ENCODE measurements around the gene GALNTL6. TPM values are rescaled to one million over a fixed set of nuclear protein-coding genes. Genes with fewer than 3 reads are reported as not detected.

GALNTL6 gene
- total and polyA plus RNA-seq, 9 of the 15 experiments (the other 6 are each of a cell fraction or from before 2014, with no cell fraction given) = 0.18 to 0.50 (median 0.29) TPM

DNA sequence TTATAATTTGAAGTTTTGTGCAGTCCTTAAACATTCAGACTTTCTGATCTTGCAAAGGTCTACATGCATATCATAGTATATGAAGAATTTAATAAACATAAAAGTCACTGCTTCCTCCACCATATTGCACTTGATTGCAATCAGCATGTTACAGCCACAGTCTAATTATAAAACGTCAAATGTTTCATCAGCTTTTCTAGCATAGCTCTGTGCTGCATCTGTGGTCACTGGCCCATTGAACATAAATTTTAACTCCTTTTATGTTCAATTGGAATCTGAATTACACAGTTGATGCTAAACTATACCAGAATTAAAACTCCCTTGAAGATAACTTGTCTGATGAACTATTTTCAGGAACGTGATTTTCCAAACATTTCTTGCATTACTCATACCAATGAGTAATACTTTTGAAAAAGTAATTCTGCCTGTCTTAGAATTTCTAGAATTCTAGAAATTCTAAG, 329.1 kb downstream of the GALNTL6 start:
- peak; percentile 72 for ATAC-seq
- CTCF ChIA-PET (ENCODE audit: low intra/inter-chr PET ratio) = no interaction called here
- no peak overlapping the region for H3K4me2 ChIP-seq (ENCODE audit: insufficient read depth, low read length)
- H3K4me1 ChIP-seq (replicated peaks in 1 of 2; ENCODE audit: control insufficient read depth in 2 of 2, insufficient read depth in 2 of 2, low read length in 2 of 2) = peaks cover 0 to 3% of the 10 kb centered on the region in 2 experiments; a peak in 2 of 5 replicates
- POLR2A ChIA-PET = no interaction called here
- in situ Hi-C loops (cut with MboI) (no loop called here), intact Hi-C loops (cut with micrococcal nuclease) (loop anchor here (5.0 kb wide), 2 partner anchors 45 to 90 kb away; no protein-coding TSS in a partner anchor)
- 4% methylated on average over 2 of the region's 2 CpGs for WGBS (ENCODE audit: insufficient coverage, low coverage, missing lambda C conversion rate)
- no peaks in the 10 kb centered on the region for H3K9me1 ChIP-seq (ENCODE audit: control insufficient read depth, insufficient read depth, low read length)
- no peaks in the 10 kb centered on the region for H4K20me1 ChIP-seq (replicated peaks; ENCODE audit: control insufficient read depth, insufficient read depth, low read length)
- no peak overlapping the region for H3K9ac ChIP-seq (ENCODE audit: insufficient read depth in 1 of 2, low read depth in 2 of 2, low read length in 2 of 2)
- no peak overlapping the region for H3K4me3 ChIP-seq
- no peak for FAIRE-seq
- no peak overlapping the region for H3K27ac ChIP-seq (ENCODE audit: extremely low read depth, low read depth, low read length)
- H2AFZ ChIP-seq (ENCODE audit: low read depth, low read length) = no peak overlapping the region
- H3K27me3 ChIP-seq (ENCODE audit: control insufficient read depth in 2 of 2, insufficient read depth in 2 of 2, low read length in 2 of 2) = no peaks in the 10 kb centered on the region
- H3K9me3 ChIP-seq (replicated peaks; ENCODE audit: control insufficient read depth, insufficient read depth, low read depth, low read length) = no peaks in the 10 kb centered on the region
- BruUV-seq (replicated peaks) = no TSS peak
- peaks cover 32% of the 10 kb centered on the region for H3K79me2 ChIP-seq (ENCODE audit: control insufficient read depth, insufficient read depth, low read length)
- DNase-seq (ENCODE audit: extremely low read depth in 1 of 4, low spot score in 3 of 4) = no peak
- H3K36me3 ChIP-seq (ENCODE audit: control insufficient read depth, insufficient read depth, low read length) = no peaks in the 10 kb centered on the region; the same call in 2 of the 3 replicates
- TF ChIP-seq L3MBTL2 (IDR thresholded peaks at IDR 0.05) = no peak
- TF ChIP-seq ZNF444 (CRISPR knock-in tag; IDR thresholded peaks at IDR 0.05) = no peak
- no peak for TF ChIP-seq SRSF9 (IDR thresholded peaks at IDR 0.05; ENCODE audit: borderline replicate concordance, low read depth, low read length)
- no peak for TF ChIP-seq ZNF695 (CRISPR knock-in tag; IDR thresholded peaks at IDR 0.05)
- TF ChIP-seq CEBPG (CRISPR knock-in tag; IDR thresholded peaks at IDR 0.05) = peak; percentile 54; the same call in 1 of the 2 replicates
- peak; percentile 42 to 48; a peak in 1 of 4 replicates for TF ChIP-seq CEBPG (tag; conservative IDR thresholded peaks at IDR 0.05 in 1 of 2, IDR thresholded peaks at IDR 0.05 in 1 of 2)
- no peak for TF ChIP-seq GTF2A2 (tag; IDR thresholded peaks at IDR 0.05)
- TF ChIP-seq, protein P1, sequence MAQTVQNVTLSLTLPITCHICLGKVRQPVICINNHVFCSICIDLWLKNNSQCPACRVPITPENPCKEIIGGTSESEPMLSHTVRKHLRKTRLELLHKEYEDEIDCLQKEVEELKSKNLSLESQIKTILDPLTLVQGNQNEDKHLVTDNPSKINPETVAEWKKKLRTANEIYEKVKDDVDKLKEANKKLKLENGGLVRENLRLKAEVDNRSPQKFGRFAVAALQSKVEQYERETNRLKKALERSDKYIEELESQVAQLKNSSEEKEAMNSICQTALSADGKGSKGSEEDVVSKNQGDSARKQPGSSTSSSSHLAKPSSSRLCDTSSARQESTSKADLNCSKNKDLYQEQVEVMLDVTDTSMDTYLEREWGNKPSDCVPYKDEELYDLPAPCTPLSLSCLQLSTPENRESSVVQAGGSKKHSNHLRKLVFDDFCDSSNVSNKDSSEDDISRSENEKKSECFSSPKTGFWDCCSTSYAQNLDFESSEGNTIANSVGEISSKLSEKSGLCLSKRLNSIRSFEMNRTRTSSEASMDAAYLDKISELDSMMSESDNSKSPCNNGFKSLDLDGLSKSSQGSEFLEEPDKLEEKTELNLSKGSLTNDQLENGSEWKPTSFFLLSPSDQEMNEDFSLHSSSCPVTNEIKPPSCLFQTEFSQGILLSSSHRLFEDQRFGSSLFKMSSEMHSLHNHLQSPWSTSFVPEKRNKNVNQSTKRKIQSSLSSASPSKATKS (CRISPR knock-in tag; IDR thresholded peaks at IDR 0.05) = no peak
- TF ChIP-seq, protein P2, sequence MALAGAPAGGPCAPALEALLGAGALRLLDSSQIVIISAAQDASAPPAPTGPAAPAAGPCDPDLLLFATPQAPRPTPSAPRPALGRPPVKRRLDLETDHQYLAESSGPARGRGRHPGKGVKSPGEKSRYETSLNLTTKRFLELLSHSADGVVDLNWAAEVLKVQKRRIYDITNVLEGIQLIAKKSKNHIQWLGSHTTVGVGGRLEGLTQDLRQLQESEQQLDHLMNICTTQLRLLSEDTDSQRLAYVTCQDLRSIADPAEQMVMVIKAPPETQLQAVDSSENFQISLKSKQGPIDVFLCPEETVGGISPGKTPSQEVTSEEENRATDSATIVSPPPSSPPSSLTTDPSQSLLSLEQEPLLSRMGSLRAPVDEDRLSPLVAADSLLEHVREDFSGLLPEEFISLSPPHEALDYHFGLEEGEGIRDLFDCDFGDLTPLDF (CRISPR knock-in tag; IDR thresholded peaks at IDR 0.05) = no peak
- TF ChIP-seq, protein P3, sequence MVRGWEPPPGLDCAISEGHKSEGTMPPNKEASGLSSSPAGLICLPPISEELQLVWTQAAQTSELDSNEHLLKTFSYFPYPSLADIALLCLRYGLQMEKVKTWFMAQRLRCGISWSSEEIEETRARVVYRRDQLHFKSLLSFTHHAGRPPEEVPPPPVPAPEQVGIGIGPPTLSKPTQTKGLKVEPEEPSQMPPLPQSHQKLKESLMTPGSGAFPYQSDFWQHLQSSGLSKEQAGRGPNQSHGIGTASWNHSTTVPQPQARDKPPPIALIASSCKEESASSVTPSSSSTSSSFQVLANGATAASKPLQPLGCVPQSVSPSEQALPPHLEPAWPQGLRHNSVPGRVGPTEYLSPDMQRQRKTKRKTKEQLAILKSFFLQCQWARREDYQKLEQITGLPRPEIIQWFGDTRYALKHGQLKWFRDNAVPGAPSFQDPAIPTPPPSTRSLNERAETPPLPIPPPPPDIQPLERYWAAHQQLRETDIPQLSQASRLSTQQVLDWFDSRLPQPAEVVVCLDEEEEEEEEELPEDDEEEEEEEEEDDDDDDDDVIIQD (CRISPR knock-in tag; IDR thresholded peaks at IDR 0.05) = no peak
- TF ChIP-seq, protein P4, sequence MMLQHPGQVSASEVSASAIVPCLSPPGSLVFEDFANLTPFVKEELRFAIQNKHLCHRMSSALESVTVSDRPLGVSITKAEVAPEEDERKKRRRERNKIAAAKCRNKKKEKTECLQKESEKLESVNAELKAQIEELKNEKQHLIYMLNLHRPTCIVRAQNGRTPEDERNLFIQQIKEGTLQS (IDR thresholded peaks at IDR 0.05) = peak; percentile 51; the same call in 1 of the 2 replicates
- TF ChIP-seq, protein P4 (CRISPR knock-in tag; conservative IDR thresholded peaks at IDR 0.05) = no peak
- no peak for TF ChIP-seq POU5F1 (IDR thresholded peaks at IDR 0.05; ENCODE audit: borderline replicate concordance, low read depth, low read length, partially characterized antibody)
- no peak for TF ChIP-seq HEY1 (CRISPR knock-in tag; IDR thresholded peaks at IDR 0.05; ENCODE audit: borderline replicate concordance)
- peak; percentile 23 for TF ChIP-seq MEIS2 (IDR thresholded peaks at IDR 0.05; ENCODE audit: partially characterized antibody)
- TF ChIP-seq NBN (IDR thresholded peaks at IDR 0.05; ENCODE audit: low read depth) = no peak
- TF ChIP-seq RFX7 (CRISPR knock-in tag; IDR thresholded peaks at IDR 0.05) = no peak
- TF ChIP-seq HDAC3 (IDR thresholded peaks at IDR 0.05; ENCODE audit: borderline replicate concordance, partially characterized antibody) = no peak

Measured in K562 (cell line).